ENCODE results near the gene C12orf43. TPM values are rescaled to one million over a fixed set of nuclear protein-coding genes. Genes with fewer than 3 reads are reported as not detected.

C12orf43 gene
- total RNA-seq, 1 experiment from 2014 or later, result 25.7 TPM

GRCh38 chr12:120960657-120961056, 55.6 kb downstream of the C12orf43 start:
- Histone ChIP-seq H3K14ac (ENCODE audit: insufficient read depth, low read length) (no peak overlapping the region), H3K56ac (ENCODE audit: insufficient read length, low read depth, low read length) (no peak overlapping the region), H3K9ac (ENCODE audit: extremely low read depth, insufficient read length, low read length) (no peak overlapping the region), H2BK20ac (ENCODE audit: low read depth, low read length, poor library complexity, severe bottlenecking) (no peak overlapping the region), H2AK5ac (ENCODE audit: insufficient read length, low read length) (no peak overlapping the region), H3K18ac (ENCODE audit: insufficient read length, low read depth, low read length) (no peak overlapping the region), H3K79me1 (ENCODE audit: insufficient read depth, low read depth, low read length, poor library complexity, severe bottlenecking) (no peaks in the 10 kb centered on the region), H3K23me2 (ENCODE audit: insufficient read length, low read depth, low read length, poor library complexity, severe bottlenecking) (no peaks in the 10 kb centered on the region), H2BK120ac (ENCODE audit: low read depth, low read length, poor library complexity, severe bottlenecking) (no peak overlapping the region), H3K4ac (ENCODE audit: low read depth, low read length) (no peak overlapping the region), H4K20me1 (ENCODE audit: control insufficient read depth, insufficient read depth, insufficient read length) (no peaks in the 10 kb centered on the region), H4K8ac (replicated peaks; ENCODE audit: insufficient read length, low read depth, low read length) (no peak overlapping the region), H3K9me3 (ENCODE audit: control insufficient read depth, low read depth, low read length) (no peaks in the 10 kb centered on the region), H4K5ac (ENCODE audit: insufficient read length, low read depth, low read length) (no peak overlapping the region), H3T11ph (ENCODE audit: low read length) (no peak overlapping the region), H3K4me2 (ENCODE audit: insufficient read depth, insufficient read length, low read length) (no peak overlapping the region), H2BK5ac (ENCODE audit: insufficient read length, low read length) (no peak overlapping the region), H3K79me2 (ENCODE audit: insufficient read depth, low read length) (no peaks in the 10 kb centered on the region), H3K4me1 (ENCODE audit: insufficient read depth, low read length) (no peaks in the 10 kb centered on the region; the same call in 1 of the 2 replicates), H3K27ac (ENCODE audit: insufficient read length, low read depth, low read length) (no peak overlapping the region), H2AFZ (ENCODE audit: low read length) (no peak overlapping the region), H2BK12ac (ENCODE audit: insufficient read length, low read depth, low read length) (no peak overlapping the region), H4K91ac (ENCODE audit: insufficient read length, low read depth, low read length) (no peak overlapping the region), H2BK15ac (ENCODE audit: low read depth, low read length) (no peak overlapping the region), H3K27me3 (ENCODE audit: insufficient read depth, low read length) (no peaks in the 10 kb centered on the region), H3K23ac (ENCODE audit: insufficient read length, low read depth, low read length) (no peak overlapping the region)
- H3K27me3 Mint-ChIP-seq (ENCODE audit: low read depth), result no peaks in the 10 kb centered on the region; the same call in 1 of the 2 replicates
- no CpG with 5 or more reads among the region's 7 CpGs for whole genome bisulfite sequencing (ENCODE audit: extremely low coverage, insufficient read length, low lambda C conversion rate)
- H3K9me3 Mint-ChIP-seq, result no peaks in the 10 kb centered on the region
- no peak overlapping the region for H3K4me3 Mint-ChIP-seq
- DNase-seq, result no peak
- H3K36me3 Mint-ChIP-seq (ENCODE audit: insufficient read depth in 1 of 3, low read depth in 3 of 3), result no peaks in the 10 kb centered on the region
- peaks cover 10 to 11% of the 10 kb centered on the region in 2 experiments for H3K4me1 Mint-ChIP-seq
- TF ChIP-seq, protein P1, sequence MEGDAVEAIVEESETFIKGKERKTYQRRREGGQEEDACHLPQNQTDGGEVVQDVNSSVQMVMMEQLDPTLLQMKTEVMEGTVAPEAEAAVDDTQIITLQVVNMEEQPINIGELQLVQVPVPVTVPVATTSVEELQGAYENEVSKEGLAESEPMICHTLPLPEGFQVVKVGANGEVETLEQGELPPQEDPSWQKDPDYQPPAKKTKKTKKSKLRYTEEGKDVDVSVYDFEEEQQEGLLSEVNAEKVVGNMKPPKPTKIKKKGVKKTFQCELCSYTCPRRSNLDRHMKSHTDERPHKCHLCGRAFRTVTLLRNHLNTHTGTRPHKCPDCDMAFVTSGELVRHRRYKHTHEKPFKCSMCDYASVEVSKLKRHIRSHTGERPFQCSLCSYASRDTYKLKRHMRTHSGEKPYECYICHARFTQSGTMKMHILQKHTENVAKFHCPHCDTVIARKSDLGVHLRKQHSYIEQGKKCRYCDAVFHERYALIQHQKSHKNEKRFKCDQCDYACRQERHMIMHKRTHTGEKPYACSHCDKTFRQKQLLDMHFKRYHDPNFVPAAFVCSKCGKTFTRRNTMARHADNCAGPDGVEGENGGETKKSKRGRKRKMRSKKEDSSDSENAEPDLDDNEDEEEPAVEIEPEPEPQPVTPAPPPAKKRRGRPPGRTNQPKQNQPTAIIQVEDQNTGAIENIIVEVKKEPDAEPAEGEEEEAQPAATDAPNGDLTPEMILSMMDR (conservative IDR thresholded peaks at IDR 0.05), result no peak
- no peak overlapping the region for H3K27ac Mint-ChIP-seq
